Left lung (tissue), 10 donors: ENCODE measurements around the gene TM2D3. TPM values are rescaled to one million over a fixed set of nuclear protein-coding genes. Genes with fewer than 3 reads are reported as not detected.
"Not testable (repeated sequence)": the region's sequence is repeated elsewhere in the genome, so short reads cannot be mapped to it uniquely, and the experiment has no call there.

Experiments used
- ATAC-seq: fragments of 200-7000 bp; cut with Tn5 transposase; one replicate; pipeline ENCODE4 v1.9.1; 2020; ENCODE audit warnings: moderate library complexity
- DNase-seq, 4 donors: peaks; one replicate each; pipeline ENCODE4 v3.0.0-alpha.2; 2013 to 2020
- H3K27ac ChIP-seq, 2 donors: fragments of 200-600 bp; sonication (generic) in 1 of 2; one replicate each; pipeline versions ENCODE4 v1.5.0 to v1.8.0; 2020 to 2021
- H3K27me3 ChIP-seq, 2 donors: fragments of 200-600 bp; sonication (generic) in 1 of 2; one replicate each; pipeline versions ENCODE4 v1.5.0 to v1.8.0; 2020 to 2021
- H3K36me3 ChIP-seq, 2 donors: fragments of 200-600 bp; sonication (generic) in 1 of 2; one replicate each; pipeline versions ENCODE4 v1.5.0 to v1.8.0; 2020 to 2021
- H3K4me1 ChIP-seq, 2 donors: fragments of 200-600 bp; one replicate each; pipeline ENCODE4 v1.8.0; 2021
- H3K4me3 ChIP-seq, 2 donors: fragments of 200-600 bp; sonication (generic) in 1 of 2; one replicate each; pipeline versions ENCODE4 v1.5.0 to v1.8.0; 2020 to 2021; ENCODE audit warnings: mild to moderate bottlenecking in 1 of 2
- H3K9me3 ChIP-seq, 2 donors: fragments of 200-600 bp; sonication (generic) in 1 of 2; one replicate each; pipeline versions ENCODE4 v1.5.0 to v1.8.0; 2020 to 2021
- intact Hi-C, 2 donors: fragments of 100-400 bp; cut with DNase I; formaldehyde crosslinking; loops; one replicate each; pipeline versions ENCODE4 v1.11.2 to v1.14.2; 2022
- polyA plus RNA-seq, 6 donors: library from polyadenylated mRNA; unstranded; fragments of 120-200 nt; gene quantifications; one replicate each; pipeline ENCODE4 v1.2.1, GENCODE V29; 2013; ENCODE audit not compliant: insufficient read length in 6 of 6
- total RNA-seq, 2 donors: library from RNA; stranded (reverse); fragmentation: NEBNext Ultra II Directional; extraction: Animal tissue kit (Norgen Biotek cat#: 25700); gene quantifications; one replicate each; pipeline ENCODE4 v1.2.1, GENCODE V29; 2021
- TF ChIP-seq, protein P1 (sequence below), 2 donors: fragments of 200-600 bp; sonication (generic) in 1 of 2; IDR thresholded peaks; one replicate each; pipeline versions ENCODE4 v1.5.0 to v1.8.0; 2021; ENCODE audit warnings: antibody characterized with exemption in 2 of 2
- donor health status: DM: no; HTN: yes; CAD: no.
- donor health status: DM: no; HTN: no; CAD: no.

Gene TM2D3
- total and polyA plus RNA-seq, 8 donors = 43.7 to 67.3 (median 59.9) TPM

GRCh38 chr15:101662203-101662602 is 10.0 kb upstream of the TM2D3 start:
- TF ChIP-seq, protein P1, sequence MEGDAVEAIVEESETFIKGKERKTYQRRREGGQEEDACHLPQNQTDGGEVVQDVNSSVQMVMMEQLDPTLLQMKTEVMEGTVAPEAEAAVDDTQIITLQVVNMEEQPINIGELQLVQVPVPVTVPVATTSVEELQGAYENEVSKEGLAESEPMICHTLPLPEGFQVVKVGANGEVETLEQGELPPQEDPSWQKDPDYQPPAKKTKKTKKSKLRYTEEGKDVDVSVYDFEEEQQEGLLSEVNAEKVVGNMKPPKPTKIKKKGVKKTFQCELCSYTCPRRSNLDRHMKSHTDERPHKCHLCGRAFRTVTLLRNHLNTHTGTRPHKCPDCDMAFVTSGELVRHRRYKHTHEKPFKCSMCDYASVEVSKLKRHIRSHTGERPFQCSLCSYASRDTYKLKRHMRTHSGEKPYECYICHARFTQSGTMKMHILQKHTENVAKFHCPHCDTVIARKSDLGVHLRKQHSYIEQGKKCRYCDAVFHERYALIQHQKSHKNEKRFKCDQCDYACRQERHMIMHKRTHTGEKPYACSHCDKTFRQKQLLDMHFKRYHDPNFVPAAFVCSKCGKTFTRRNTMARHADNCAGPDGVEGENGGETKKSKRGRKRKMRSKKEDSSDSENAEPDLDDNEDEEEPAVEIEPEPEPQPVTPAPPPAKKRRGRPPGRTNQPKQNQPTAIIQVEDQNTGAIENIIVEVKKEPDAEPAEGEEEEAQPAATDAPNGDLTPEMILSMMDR (IDR thresholded peaks at IDR 0.05) = no peak
- Histone ChIP-seq H3K4me1 (peaks cover 0 to 8% of the 10 kb centered on the region in 2 donors), H3K27me3 (no peaks in the 10 kb centered on the region), H3K27ac (no peak overlapping the region), H3K4me3 (no peak overlapping the region), H3K36me3 (peaks cover 0 to 2% of the 10 kb centered on the region in 2 donors), H3K9me3 (no peaks in the 10 kb centered on the region)
- ATAC-seq (no peak), DNase-seq (no peak)
- intact Hi-C loops = no loop called here

- H3K4me3 ChIP-seq = no peak overlapping the region
- H3K36me3 ChIP-seq = no peaks in the 10 kb centered on the region
- H3K9me3 ChIP-seq = no peaks in the 10 kb centered on the region
- intact Hi-C loops = no loop called here
- TF ChIP-seq, protein P1 (IDR thresholded peaks at IDR 0.05) = no peak
- ATAC-seq (no peak), DNase-seq (no peak)
- H3K27ac ChIP-seq = no peak overlapping the region
- peaks cover 0 to 8% of the 10 kb centered on the region in 2 donors for H3K4me1 ChIP-seq
- H3K27me3 ChIP-seq = no peaks in the 10 kb centered on the region
Observed at GRCh38 chr15:101660005-101660404, 7.8 kb upstream of the TM2D3 start.

DNA sequence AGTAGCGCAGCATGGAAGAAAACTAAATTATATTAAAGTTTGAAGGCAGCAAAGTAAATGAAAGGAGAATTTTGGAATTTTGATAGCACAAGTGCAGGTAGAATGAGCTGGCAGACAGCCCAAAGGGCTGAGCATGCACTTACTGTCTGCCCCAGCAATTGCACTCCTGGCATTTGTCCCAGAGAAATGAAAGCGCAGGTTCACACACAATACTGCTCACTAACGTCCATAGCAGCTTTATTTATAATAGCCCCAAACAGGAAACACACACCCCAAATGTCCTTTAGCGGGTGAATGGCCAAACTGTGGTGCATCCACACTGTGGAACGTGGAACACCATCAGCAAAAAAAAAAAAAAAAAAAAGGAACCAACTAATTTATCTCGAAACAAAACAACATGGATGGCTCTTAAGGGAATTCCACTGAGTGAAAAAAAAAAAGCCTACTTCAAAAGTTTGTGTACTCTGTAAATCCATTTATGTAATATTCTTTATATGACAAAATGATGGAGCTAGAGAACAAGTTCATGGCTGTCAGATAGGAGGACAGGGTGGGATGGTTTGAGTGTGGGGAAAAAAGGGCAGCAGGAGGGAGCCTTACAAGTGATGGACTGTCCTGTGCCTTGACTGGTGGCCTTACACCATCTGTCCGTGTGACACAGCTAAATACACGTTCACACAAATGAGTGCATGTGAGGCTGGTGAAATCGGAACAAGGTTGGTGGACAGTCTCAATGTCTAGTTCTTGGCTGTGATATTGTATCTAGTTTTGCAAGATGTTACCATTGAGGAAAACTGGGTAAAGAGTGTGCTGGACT is 6.0 kb upstream of the TM2D3 start:
- ATAC-seq (peak; percentile 88), DNase-seq (peak in 3 of 4 donors; percentile 32 to 72 (median 71))
- intact Hi-C loops = no loop called here
- Histone ChIP-seq H3K4me1 (peaks cover 0 to 20% of the 10 kb centered on the region in 2 donors), H3K27ac (peak overlapping the region in 1 of 2 donors; percentile 41), H3K27me3 (no peaks in the 10 kb centered on the region), H3K4me3 (no peak overlapping the region), H3K9me3 (no peaks in the 10 kb centered on the region), H3K36me3 (no peaks in the 10 kb centered on the region)
- TF ChIP-seq, protein P1 (IDR thresholded peaks at IDR 0.05) = no peak

GRCh38 chr15:101657171-101657570 is 5.0 kb upstream of the TM2D3 start:
- Histone ChIP-seq H3K4me1 (peaks cover 0 to 25% of the 10 kb centered on the region in 2 donors), H3K27ac (no peak overlapping the region), H3K4me3 (no peak overlapping the region), H3K27me3 (no peaks in the 10 kb centered on the region), H3K36me3 (no peaks in the 10 kb centered on the region), H3K9me3 (no peaks in the 10 kb centered on the region)
- TF ChIP-seq, protein P1 (IDR thresholded peaks at IDR 0.05) = no peak
- ATAC-seq (no peak), DNase-seq (no peak)
- intact Hi-C loops = no loop called here

GRCh38 chr15:101654624-101655337 is 2.6 kb upstream of the TM2D3 start:
- ATAC-seq, H3K27ac ChIP-seq, H3K4me3 ChIP-seq, H3K36me3 ChIP-seq, H3K27me3 ChIP-seq, H3K9me3 ChIP-seq, DNase-seq, intact Hi-C loops: not testable (repeated sequence)
- peaks cover 14 to 42% of the 10 kb centered on the region in 2 donors for H3K4me1 ChIP-seq
